ENCODE data around the gene EGFR. TPM values are rescaled to one million over a fixed set of nuclear protein-coding genes. Genes with fewer than 3 reads are reported as not detected.

EGFR gene
- polyA plus RNA-seq, 1 experiment = 62.6 TPM

- DNase-seq (ENCODE audit: low read depth, low spot score) = no peak
- Histone ChIP-seq H3K4me3 (ENCODE audit: low read depth, low read length) (no peak overlapping the region), H3K27ac (ENCODE audit: low read depth, low read length) (no peak overlapping the region), H3K27me3 (ENCODE audit: control insufficient read depth, insufficient read depth, low read length) (no peaks in the 10 kb centered on the region), H3K9me3 (ENCODE audit: control insufficient read depth, insufficient read depth, low read length) (peaks cover 7% of the 10 kb centered on the region)
- TF ChIP-seq CTCF (IDR thresholded peaks at IDR 0.05; ENCODE audit: low read depth, low read length) = no peak
- ChIA-PET POLR2A (no interaction called here), CTCF (interaction anchor here (1.3 kb wide), 1 partner anchor 207 kb away, joined by 3 read pairs; no protein-coding TSS in a partner anchor)
Observed at GRCh38 chr7:54980521-54980920, 38.3 kb upstream of the EGFR start.

DNA sequence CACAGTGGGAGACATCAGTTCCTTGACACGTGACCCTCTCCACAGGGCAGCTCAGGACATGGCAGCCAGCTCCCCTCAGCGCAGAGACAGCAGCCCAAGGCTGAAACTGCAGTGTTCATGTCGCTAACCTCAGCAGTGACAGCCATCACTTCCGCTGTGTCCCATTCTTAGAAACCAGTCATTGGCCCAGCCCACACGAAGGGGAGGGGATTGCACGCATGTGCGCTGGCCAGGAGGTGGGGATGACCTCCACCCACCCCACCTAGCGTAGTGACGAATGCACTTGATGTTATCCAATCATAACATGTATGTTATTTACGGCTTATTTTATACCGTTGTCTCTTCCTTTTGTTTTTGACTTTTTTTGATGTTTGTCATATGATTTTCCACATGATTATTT, 36.9 kb upstream of the EGFR start:
- H3K27ac ChIP-seq (ENCODE audit: low read depth, low read length) = no peak overlapping the region
- no peak for TF ChIP-seq CTCF (IDR thresholded peaks at IDR 0.05; ENCODE audit: low read depth, low read length)
- CTCF ChIA-PET = no interaction called here

DNA sequence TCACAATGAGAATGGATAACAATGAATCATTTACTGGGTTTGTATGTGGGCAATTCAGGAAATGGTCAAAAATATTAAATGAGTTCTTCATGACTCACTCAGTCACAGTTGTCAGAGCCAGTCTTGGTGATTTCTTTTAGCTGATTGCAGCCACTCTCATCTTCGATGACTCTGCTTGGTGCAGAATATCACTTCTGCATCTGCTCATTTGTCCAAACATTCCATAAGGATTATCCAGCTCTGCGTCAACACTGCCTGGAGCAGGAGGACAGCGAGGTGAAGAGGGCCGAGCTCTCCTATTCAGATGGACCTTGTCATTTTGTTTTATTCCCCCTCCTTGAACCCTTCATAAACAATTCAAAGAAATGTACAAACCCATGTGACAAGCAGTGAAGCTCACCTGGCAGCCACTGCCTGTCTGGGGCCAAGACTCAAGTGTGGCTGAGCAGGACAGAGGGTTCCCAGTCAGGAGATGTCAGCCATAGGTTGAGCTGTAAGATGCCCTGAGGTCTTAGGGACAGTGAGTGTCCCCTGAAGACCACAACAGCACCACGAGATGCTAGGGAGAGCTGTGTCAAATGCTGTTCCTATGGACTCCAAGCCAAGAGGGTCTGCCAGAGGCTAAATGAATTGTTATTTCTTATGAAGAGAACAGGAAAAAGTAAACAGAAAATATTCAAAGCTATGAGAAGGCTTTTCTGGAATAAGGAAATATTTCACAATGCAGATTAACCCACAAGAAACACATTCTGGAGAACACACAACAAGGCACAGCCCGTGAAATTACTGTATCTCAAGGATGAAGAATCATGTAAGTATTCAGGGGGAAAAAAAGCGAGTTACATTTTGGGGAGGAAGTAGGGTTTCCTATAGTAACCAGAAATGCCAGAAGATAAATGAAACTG, 33.1 kb upstream of the EGFR start:
- DNase-seq (ENCODE audit: low read depth, low spot score) = peak; percentile 44
- Histone ChIP-seq H3K9me3 (ENCODE audit: control insufficient read depth, insufficient read depth, low read length) (peaks cover 5% of the 10 kb centered on the region), H3K4me3 (ENCODE audit: low read depth, low read length) (no peak overlapping the region), H3K27ac (ENCODE audit: low read depth, low read length) (peak overlapping the region; percentile 79), H3K27me3 (ENCODE audit: control insufficient read depth, insufficient read depth, low read length) (no peaks in the 10 kb centered on the region)
- TF ChIP-seq CTCF (IDR thresholded peaks at IDR 0.05; ENCODE audit: low read depth, low read length) = no peak
- ChIA-PET POLR2A (interaction anchor here (0.6 to 1.3 kb wide), 3 partner anchors 33 to 147 kb away, joined by 3 to 4 read pairs (median 4); partner anchors contain the start of gene EGFR), CTCF (interaction anchor here (0.7 to 1.4 kb wide), 3 partner anchors 11 to 269 kb away, joined by 3 to 7 read pairs (median 4); no protein-coding TSS in a partner anchor)

More for the DNA sequence above, 36.9 kb upstream of the EGFR start:
- POLR2A ChIA-PET = no interaction called here
- H3K4me3 ChIP-seq (ENCODE audit: low read depth, low read length) = no peak overlapping the region
- no peak for DNase-seq (ENCODE audit: low read depth, low spot score)
- H3K9me3 ChIP-seq (ENCODE audit: control insufficient read depth, insufficient read depth, low read length) = peaks cover 7% of the 10 kb centered on the region
- H3K27me3 ChIP-seq (ENCODE audit: control insufficient read depth, insufficient read depth, low read length) = no peaks in the 10 kb centered on the region

GRCh38 chr7:54986716-54987115, 32.1 kb upstream of the EGFR start:
- Histone ChIP-seq H3K27ac (ENCODE audit: low read depth, low read length) (no peak overlapping the region), H3K4me3 (ENCODE audit: low read depth, low read length) (no peak overlapping the region), H3K9me3 (ENCODE audit: control insufficient read depth, insufficient read depth, low read length) (peaks cover 6% of the 10 kb centered on the region), H3K27me3 (ENCODE audit: control insufficient read depth, insufficient read depth, low read length) (no peaks in the 10 kb centered on the region)
- ChIA-PET CTCF (no interaction called here), POLR2A (no interaction called here)
- no peak for TF ChIP-seq CTCF (IDR thresholded peaks at IDR 0.05; ENCODE audit: low read depth, low read length)
- no peak for DNase-seq (ENCODE audit: low read depth, low spot score)

DNA sequence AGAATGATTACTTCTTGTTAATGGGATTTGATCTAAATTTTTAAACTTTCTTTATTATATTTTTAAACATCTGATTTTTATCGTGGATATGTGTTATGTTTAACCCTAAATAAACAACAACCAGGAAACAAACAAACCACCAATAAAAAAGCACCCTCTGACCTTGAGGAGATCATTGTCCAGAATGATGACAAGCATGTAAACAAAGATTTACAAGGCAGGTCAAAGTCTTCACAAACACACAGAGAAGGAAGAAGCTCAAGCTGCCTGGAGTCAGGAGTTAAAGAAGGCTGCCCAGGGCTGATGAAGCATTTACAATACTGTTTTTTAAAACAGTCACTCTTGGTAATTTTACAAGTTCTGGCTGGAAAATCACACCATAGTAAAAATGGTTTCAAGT, 31.0 kb upstream of the EGFR start:
- Histone ChIP-seq H3K27ac (ENCODE audit: low read depth, low read length) (no peak overlapping the region), H3K27me3 (ENCODE audit: control insufficient read depth, insufficient read depth, low read length) (no peaks in the 10 kb centered on the region), H3K9me3 (ENCODE audit: control insufficient read depth, insufficient read depth, low read length) (peaks cover 3% of the 10 kb centered on the region; the same call in 1 of the 2 replicates), H3K4me3 (ENCODE audit: low read depth, low read length) (no peak overlapping the region)
- ChIA-PET POLR2A (no interaction called here), CTCF (interaction anchor here (0.9 to 1.0 kb wide), 2 partner anchors 214 to 268 kb away, joined by 3 to 4 read pairs; no protein-coding TSS in a partner anchor)
- no peak for DNase-seq (ENCODE audit: low read depth, low spot score)
- no peak for TF ChIP-seq CTCF (IDR thresholded peaks at IDR 0.05; ENCODE audit: low read depth, low read length)
